PFSK-1 (cell line): Measurements from ENCODE around the gene POU6F2.

Experiments used
- POLR2AphosphoS5 ChIP-seq: IDR thresholded peaks from 2 replicates; pipeline ENCODE4 v1.6.1; 2012; ENCODE audit warnings: low read depth, mild to moderate bottlenecking, control low read depth, low read length, moderate library complexity
- REST ChIP-seq, 2 experiments: IDR thresholded peaks; 2 replicates each; pipeline versions ENCODE4 v1.6.1 to v1.8.0; 2011 to 2012; ENCODE audit warnings: low read depth in 2 of 2, low read length in 2 of 2, control low read depth in 1 of 2, inconsistent platforms in 1 of 2, mild to moderate bottlenecking in 1 of 2, moderate library complexity in 1 of 2; ENCODE audit not compliant: insufficient read depth in 1 of 2
- SIN3A ChIP-seq: IDR thresholded peaks from 2 replicates; pipeline ENCODE4 v1.6.1; 2012; ENCODE audit warnings: mild to moderate bottlenecking, low read length, moderate library complexity, borderline replicate concordance; ENCODE audit not compliant: insufficient read depth
- TAF1 ChIP-seq: IDR thresholded peaks from 2 replicates; pipeline ENCODE4 v1.6.1; 2012; ENCODE audit warnings: low read length, control low read depth, borderline replicate concordance; ENCODE audit not compliant: insufficient read depth

GRCh38 chr7:39404907-39405306 is 427.2 kb downstream of the POU6F2 start:
- TF ChIP-seq TAF1: no peak
- no peak for TF ChIP-seq REST (IDR thresholded peaks at IDR 0.05; ENCODE audit: insufficient read depth in 1 of 2, low read depth in 2 of 2, low read length in 2 of 2)
- no peak for TF ChIP-seq SIN3A
- no peak for TF ChIP-seq POLR2AphosphoS5
